Transverse colon (tissue), 4 donors: ENCODE results near the gene PDZD8. TPM values are rescaled to one million over a fixed set of nuclear protein-coding genes. Genes with fewer than 3 reads are reported as not detected.

Source experiments
- DNase-seq: peaks from one replicate; pipeline ENCODE4 v3.0.0-alpha.2; 2019
- H3K27ac ChIP-seq, 4 donors: fragments of 200-600 bp; sonication (generic); 2 replicates each; pipeline ENCODE4 v1.5.1; 2016 to 2018; ENCODE audit warnings: inconsistent platforms in 4 of 4
- H3K27me3 ChIP-seq: fragments of 200-600 bp; sonication (generic); 2 replicates; pipeline ENCODE4 v1.5.1; 2017; ENCODE audit warnings: inconsistent platforms
- H3K36me3 ChIP-seq, 4 donors: fragments of 200-600 bp; sonication (generic); 2 replicates each; pipeline ENCODE4 v1.5.1; 2017 to 2019; ENCODE audit warnings: inconsistent platforms in 4 of 4
- H3K4me1 ChIP-seq, 4 donors: fragments of 200-600 bp; sonication (generic); 2 replicates each; pipeline ENCODE4 v1.5.1; 2017 to 2020; ENCODE audit warnings: inconsistent platforms in 4 of 4
- H3K4me3 ChIP-seq, 4 donors: fragments of 200-600 bp; sonication (generic); 1 replicate in 1 of 4; 2 replicates in 3 of 4; pipeline versions ENCODE4 v1.5.1 to v1.6.1; 2017 to 2019; ENCODE audit warnings: inconsistent platforms in 4 of 4
- H3K9me3 ChIP-seq, 2 donors: fragments of 200-600 bp; sonication (generic); 2 replicates each; pipeline ENCODE4 v1.5.1; 2017 to 2019; ENCODE audit warnings: inconsistent platforms in 2 of 2
- CTCF ChIP-seq, 5 experiments: fragments of 200-600 bp in 3 of 5; fragments of 450-650 bp in 2 of 5; sonication (generic) in 3 of 5; IDR thresholded peaks; 1 replicate in 2 of 5; 2 replicates in 3 of 5; pipeline ENCODE4 v1.5.1; 2016 to 2017; ENCODE audit warnings: antibody characterized with exemption in 5 of 5, inconsistent platforms in 3 of 5, mild to moderate bottlenecking in 2 of 5, moderate library complexity in 1 of 5
- EP300 ChIP-seq: sonication (generic); formaldehyde crosslinking; IDR thresholded peaks from one replicate; pipeline ENCODE4 v1.6.1; 2017; ENCODE audit warnings: antibody characterized with exemption, low read depth
- POLR2A ChIP-seq: fragments of 450-650 bp; IDR thresholded peaks from one replicate; pipeline ENCODE4 v1.6.1; 2016; ENCODE audit warnings: antibody characterized with exemption, mild to moderate bottlenecking, moderate library complexity
- POLR2AphosphoS5 ChIP-seq, 3 donors: sonication (generic); formaldehyde crosslinking; IDR thresholded peaks; one replicate each; pipeline ENCODE4 v1.6.1; 2016; ENCODE audit warnings: antibody characterized with exemption in 3 of 3
- WGBS, 2 donors: methylation state at CpG; one replicate each; pipeline ENCODE4 v1.1.5; 2018; ENCODE audit warnings: low coverage in 1 of 2; 5-methylcytosine and 5-hydroxymethylcytosine counted together
- in situ Hi-C, 4 donors: fragments of 200-750 bp; cut with MboI; loops; one replicate each; pipeline versions ENCODE4 v1.15.0 to v1.15.1; 2017; ENCODE audit warnings: low sequenced_read_pairs in 3 of 4, low pct_ligation_motif_present in 1 of 4, low pct_unique_long_range_greater_than_20kb in 1 of 4
- intact Hi-C: fragments of 100-400 bp; cut with DNase I; formaldehyde crosslinking; loops from one replicate; pipeline ENCODE4 v1.15.1; 2023; ENCODE audit warnings: low total_unique reads
- total RNA-seq, 4 donors: library from RNA; depleted of rRNA; stranded (reverse); fragments of >200 nt; gene quantifications; one replicate each; pipeline ENCODE4 v1.1.0, GENCODE V29; 2016

Gene PDZD8
- total RNA-seq, 4 donors from 2014 or later: 36.7 to 48.6 (median 40.9) TPM

GRCh38 chr10:117419921-117420320 is 44.7 kb upstream of the PDZD8 start:
- no peak overlapping the region for H3K4me3 ChIP-seq
- intact Hi-C loops (no loop called here), in situ Hi-C loops (no loop called here)
- TF ChIP-seq EP300: no peak
- no peak overlapping the region for H3K27ac ChIP-seq
- H3K9me3 ChIP-seq: no peaks in the 10 kb centered on the region
- DNase-seq: no peak
- 20 to 88% methylated on average over 1 to 5 of the region's 5 CpGs for WGBS, 2 donors
- no peaks in the 10 kb centered on the region for H3K27me3 ChIP-seq
- no peaks in the 10 kb centered on the region for H3K4me1 ChIP-seq
- H3K36me3 ChIP-seq: no peaks in the 10 kb centered on the region

DNA sequence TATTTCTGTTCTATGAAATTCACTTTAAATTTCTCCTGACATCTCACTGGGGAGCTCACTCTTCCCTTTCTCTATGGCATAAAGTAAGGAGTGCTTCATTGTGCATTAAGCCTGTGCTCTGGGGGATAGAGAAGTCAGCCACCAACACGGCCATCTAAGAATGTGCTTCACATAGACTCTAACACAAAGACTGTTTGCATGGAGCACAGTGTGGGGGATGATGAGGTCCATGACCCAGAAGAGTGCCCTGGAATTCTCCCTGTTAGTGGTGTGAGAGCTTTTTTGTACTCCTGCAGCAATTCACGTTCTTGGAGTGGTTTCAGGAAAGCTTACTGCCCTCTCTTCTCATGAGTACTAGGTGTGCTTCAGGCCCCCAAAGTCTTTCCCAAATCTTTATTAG is 43.9 kb upstream of the PDZD8 start:
- in situ Hi-C loops: no loop called here
- no peak for DNase-seq
- no peak overlapping the region for H3K27ac ChIP-seq
- intact Hi-C loops: no loop called here
- H3K4me1 ChIP-seq: no peaks in the 10 kb centered on the region
- no peak overlapping the region for H3K4me3 ChIP-seq
- TF ChIP-seq POLR2A (no peak), POLR2AphosphoS5 (IDR thresholded peaks at IDR 0.05) (no peak), CTCF (IDR thresholded peaks at IDR 0.05) (no peak), EP300 (no peak)
- no peaks in the 10 kb centered on the region for H3K36me3 ChIP-seq
- no peaks in the 10 kb centered on the region for H3K27me3 ChIP-seq
- H3K9me3 ChIP-seq: no peaks in the 10 kb centered on the region
- WGBS, 2 donors: 86% methylated on average over 2 of the region's 2 CpGs

- in situ Hi-C loops (no loop called here), intact Hi-C loops (no loop called here)
- TF ChIP-seq CTCF (IDR thresholded peaks at IDR 0.05): no peak
- TF ChIP-seq EP300: no peak
- TF ChIP-seq POLR2AphosphoS5 (IDR thresholded peaks at IDR 0.05): no peak
- no peak for TF ChIP-seq POLR2A
- H3K4me1 ChIP-seq: no peaks in the 10 kb centered on the region
- no peak overlapping the region for H3K4me3 ChIP-seq
- DNase-seq: peak; percentile 14
- H3K36me3 ChIP-seq: no peaks in the 10 kb centered on the region
- H3K27ac ChIP-seq: no peak overlapping the region
- H3K27me3 ChIP-seq: no peaks in the 10 kb centered on the region
- 46 to 52% methylated on average over 2 to 4 of the region's 4 CpGs for WGBS, 2 donors
- no peaks in the 10 kb centered on the region for H3K9me3 ChIP-seq
Measured at GRCh38 chr10:117418121-117418520, 42.9 kb upstream of the PDZD8 start.

GRCh38 chr10:117417196-117417595 is 42.0 kb upstream of the PDZD8 start:
- Histone ChIP-seq H3K4me3 (no peak overlapping the region), H3K4me1 (no peaks in the 10 kb centered on the region), H3K9me3 (no peaks in the 10 kb centered on the region), H3K36me3 (no peaks in the 10 kb centered on the region), H3K27ac (no peak overlapping the region), H3K27me3 (no peaks in the 10 kb centered on the region)
- in situ Hi-C loops (no loop called here), intact Hi-C loops (no loop called here)
- 63 to 71% methylated on average over 1 to 3 of the region's 3 CpGs for WGBS, 2 donors
- DNase-seq: no peak
- TF ChIP-seq EP300: no peak
- TF ChIP-seq POLR2AphosphoS5 (IDR thresholded peaks at IDR 0.05): no peak
- no peak for TF ChIP-seq CTCF (IDR thresholded peaks at IDR 0.05)
- no peak for TF ChIP-seq POLR2A

- H3K36me3 ChIP-seq: no peaks in the 10 kb centered on the region
- no peak overlapping the region for H3K27ac ChIP-seq
- H3K4me1 ChIP-seq: no peaks in the 10 kb centered on the region
- H3K4me3 ChIP-seq: no peak overlapping the region
- DNase-seq: no peak
- intact Hi-C loops: no loop called here
- WGBS, 2 donors: 4% methylated on average over 1 of the region's 1 CpG; no CpG with 5 or more reads in 1 of the 2 donors
- no peaks in the 10 kb centered on the region for H3K27me3 ChIP-seq
- no peaks in the 10 kb centered on the region for H3K9me3 ChIP-seq
- in situ Hi-C loops: no loop called here
- no peak for TF ChIP-seq POLR2A
- no peak for TF ChIP-seq EP300
- TF ChIP-seq CTCF (IDR thresholded peaks at IDR 0.05): no peak
- no peak for TF ChIP-seq POLR2AphosphoS5 (IDR thresholded peaks at IDR 0.05)
Measured at GRCh38 chr10:117413928-117414618, 38.8 kb upstream of the PDZD8 start.
